GM12892 (cell line): ENCODE data around the gene ARID1B.

ENCODE experiments used
- POLR2A ChIP-seq: IDR thresholded peaks from 2 replicates; pipeline ENCODE4 v1.6.1; 2011; ENCODE audit warnings: low read depth, low read length, control low read depth
- TAF1 ChIP-seq: IDR thresholded peaks from 2 replicates; pipeline ENCODE4 v1.6.1; 2011; ENCODE audit warnings: low read depth, mild to moderate bottlenecking, control low read depth, low read length, borderline replicate concordance

DNA sequence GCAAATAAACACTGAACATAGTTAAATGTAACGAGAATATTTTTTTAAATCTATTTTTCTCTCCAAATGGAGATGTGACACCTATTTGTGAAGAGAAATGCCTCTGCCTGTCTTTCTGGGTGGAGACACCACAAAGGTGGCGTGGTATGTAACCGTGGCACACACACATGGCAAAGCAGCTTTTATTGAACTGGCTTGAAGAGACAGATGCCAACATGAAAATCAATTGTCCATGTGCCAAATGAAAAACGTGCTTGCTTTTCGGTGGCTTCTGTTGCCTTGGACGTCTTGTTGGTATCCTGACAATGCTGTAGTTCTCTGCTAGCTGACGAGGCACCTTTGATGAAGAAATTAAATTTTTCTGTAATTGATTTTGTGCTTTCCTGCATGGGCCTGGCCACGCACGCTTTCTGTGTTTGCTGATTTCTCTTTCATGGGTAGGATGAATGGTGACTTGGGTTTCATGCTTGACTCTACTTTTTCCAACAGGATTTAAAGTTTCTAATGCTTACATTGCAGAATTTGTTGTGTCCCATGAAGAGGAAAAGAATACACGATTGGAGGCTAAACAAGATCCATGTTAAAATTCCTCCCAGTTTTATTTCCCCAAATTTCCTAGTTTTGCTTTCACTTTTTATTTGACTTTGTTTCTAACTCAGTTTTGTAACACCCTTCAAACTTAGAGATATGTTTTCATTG, 343.5 kb downstream of the ARID1B start:
- TF ChIP-seq POLR2A: no peak
- no peak for TF ChIP-seq TAF1
